Esophagus squamous epithelium (tissue), 5 donors: ENCODE measurements around the gene TRIM59. TPM values are rescaled to one million over a fixed set of nuclear protein-coding genes. Genes with fewer than 3 reads are reported as not detected.

Experiments used
- DNase-seq: peaks from one replicate; lab custom pipeline; 2025; lab: John Stamatoyannopoulos, UW
- H3K27ac ChIP-seq, 4 donors: fragments of 200-600 bp; sonication (generic); one replicate each; pipeline ENCODE4 v1.5.1; 2016 to 2019; ENCODE audit warnings: mild to moderate bottlenecking in 1 of 4
- H3K27me3 ChIP-seq, 4 donors: fragments of 200-600 bp; sonication (generic); 1 replicate in 3 of 4; 2 replicates in 1 of 4; pipeline versions ENCODE4 v1.5.1 to v1.6.0; 2017 to 2021; ENCODE audit warnings: antibody characterized with exemption in 1 of 4
- H3K36me3 ChIP-seq, 3 donors: fragments of 200-600 bp; sonication (generic); one replicate each; pipeline ENCODE4 v1.5.1; 2016 to 2019
- H3K4me1 ChIP-seq, 3 donors: fragments of 200-600 bp; sonication (generic); one replicate each; pipeline ENCODE4 v1.5.1; 2017 to 2019
- H3K4me3 ChIP-seq, 4 donors: fragments of 200-600 bp; sonication (generic); 1 replicate in 3 of 4; 2 replicates in 1 of 4; pipeline ENCODE4 v1.5.1; 2016 to 2019; ENCODE audit warnings: mild to moderate bottlenecking in 2 of 4, moderate library complexity in 1 of 4
- H3K9me3 ChIP-seq, 3 donors: fragments of 200-600 bp; sonication (generic); one replicate each; pipeline ENCODE4 v1.5.1; 2016 to 2019
- POLR2A ChIP-seq, 4 donors: fragments of 450-650 bp; IDR thresholded peaks; one replicate each; pipeline ENCODE4 v1.6.1; 2017; ENCODE audit warnings: antibody characterized with exemption in 4 of 4, mild to moderate bottlenecking in 4 of 4, moderate library complexity in 3 of 4
- WGBS, 2 donors: methylation state at CpG; one replicate each; pipeline ENCODE4 v1.1.5; 2018; 5-methylcytosine and 5-hydroxymethylcytosine counted together
- intact Hi-C: fragments of 100-400 bp; cut with DNase I; formaldehyde crosslinking; loops from one replicate; pipeline ENCODE4 v1.15.0; 2022
- total RNA-seq, 4 donors: library from RNA; depleted of rRNA; stranded (reverse); fragments of >200 nt; gene quantifications; one replicate each; pipeline ENCODE4 v1.1.0, GENCODE V29; 2016
- TF ChIP-seq, protein P1 (sequence below), 6 experiments: fragments of 450-650 bp in 4 of 6; fragments of 200-600 bp in 2 of 6; sonication (generic) in 2 of 6; IDR thresholded peaks; one replicate each; pipeline ENCODE4 v1.5.1; 2016 to 2019; ENCODE audit warnings: antibody characterized with exemption in 6 of 6, mild to moderate bottlenecking in 4 of 6, moderate library complexity in 4 of 6
- donor health status: DM: yes; HTN: yes; CAD: no.

Gene TRIM59, protein sequence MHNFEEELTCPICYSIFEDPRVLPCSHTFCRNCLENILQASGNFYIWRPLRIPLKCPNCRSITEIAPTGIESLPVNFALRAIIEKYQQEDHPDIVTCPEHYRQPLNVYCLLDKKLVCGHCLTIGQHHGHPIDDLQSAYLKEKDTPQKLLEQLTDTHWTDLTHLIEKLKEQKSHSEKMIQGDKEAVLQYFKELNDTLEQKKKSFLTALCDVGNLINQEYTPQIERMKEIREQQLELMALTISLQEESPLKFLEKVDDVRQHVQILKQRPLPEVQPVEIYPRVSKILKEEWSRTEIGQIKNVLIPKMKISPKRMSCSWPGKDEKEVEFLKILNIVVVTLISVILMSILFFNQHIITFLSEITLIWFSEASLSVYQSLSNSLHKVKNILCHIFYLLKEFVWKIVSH
- total RNA-seq, result 10 to 100 TPM in 1 of 4 donors, 1 to 10 TPM in 3; 4.9 to 14.7 (median 8.9) TPM

DNA sequence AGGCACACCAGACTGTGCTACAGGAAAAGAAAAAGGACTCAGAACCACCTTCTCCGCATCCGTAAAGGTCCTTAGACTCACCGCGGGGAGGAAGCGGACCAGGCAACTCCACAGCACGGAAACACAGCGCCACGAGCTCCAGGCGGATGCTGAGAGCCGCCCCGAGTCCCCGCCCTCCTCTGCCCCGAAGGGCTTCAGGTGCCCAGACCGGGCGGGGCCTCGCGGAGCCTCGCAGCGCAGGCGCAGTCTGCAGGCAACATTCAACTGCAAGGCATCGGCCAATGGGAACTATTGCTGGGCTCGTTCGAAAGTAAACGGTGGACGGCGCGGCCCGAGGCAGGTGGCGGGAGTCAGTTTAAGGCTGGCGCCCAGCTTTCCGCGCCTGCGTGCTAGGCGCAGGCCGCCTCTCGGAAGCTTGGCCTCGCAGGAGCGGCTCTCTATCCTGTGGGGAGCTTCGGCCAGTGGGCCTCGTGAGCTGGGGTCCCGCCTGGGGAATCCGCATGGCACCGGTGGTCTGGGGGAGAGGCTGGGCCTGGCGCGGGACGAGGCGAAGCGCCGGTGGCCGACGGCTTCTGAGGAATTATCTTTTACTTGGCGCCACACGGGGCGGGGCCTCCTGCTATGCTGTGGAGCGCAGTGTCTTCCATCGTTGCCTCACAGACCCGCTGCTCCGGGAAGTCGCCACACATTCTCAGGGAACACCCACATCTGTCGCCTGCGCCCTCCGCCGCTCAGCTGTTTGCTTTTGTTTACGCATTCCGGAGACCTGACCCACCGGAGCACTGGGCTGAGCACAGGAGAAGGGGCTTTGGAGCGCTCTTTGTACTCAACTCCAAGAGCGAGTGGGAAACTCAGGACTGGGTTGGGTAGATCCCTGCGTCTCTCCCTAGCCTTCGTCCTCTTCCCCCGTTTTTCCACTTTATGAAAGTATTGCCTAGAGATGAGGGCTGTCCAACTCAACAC is at the start of gene TRIM59:
Gene TRIM59, minus strand, starts transcription at position 151 of the 963 bp plus-strand sequence. CDS start 10,603 bp downstream, outside the sequence.
- Histone ChIP-seq H3K9me3 (peaks cover 0 to 3% (median 0%) of the 10 kb centered on the region in 3 donors), H3K27me3 (peaks cover 0 to 11% (median 0%) of the 10 kb centered on the region in 4 donors), H3K4me3 (peak within 1 kb of the TSS; percentile 58 to 78 (median 68)), H3K36me3 (peaks cover 0 to 5% (median 0%) of the 10 kb centered on the region in 3 donors), H3K4me1 (peaks cover 0 to 38% (median 12%) of the 10 kb centered on the region in 3 donors), H3K27ac (peak within 1 kb of the TSS; percentile 88 to 92 (median 91))
- 44 to 47% methylated on average over 13 to 16 of the region's 71 CpGs for WGBS, 2 donors
- intact Hi-C loops, result no loop called here
- TF ChIP-seq, protein P1, sequence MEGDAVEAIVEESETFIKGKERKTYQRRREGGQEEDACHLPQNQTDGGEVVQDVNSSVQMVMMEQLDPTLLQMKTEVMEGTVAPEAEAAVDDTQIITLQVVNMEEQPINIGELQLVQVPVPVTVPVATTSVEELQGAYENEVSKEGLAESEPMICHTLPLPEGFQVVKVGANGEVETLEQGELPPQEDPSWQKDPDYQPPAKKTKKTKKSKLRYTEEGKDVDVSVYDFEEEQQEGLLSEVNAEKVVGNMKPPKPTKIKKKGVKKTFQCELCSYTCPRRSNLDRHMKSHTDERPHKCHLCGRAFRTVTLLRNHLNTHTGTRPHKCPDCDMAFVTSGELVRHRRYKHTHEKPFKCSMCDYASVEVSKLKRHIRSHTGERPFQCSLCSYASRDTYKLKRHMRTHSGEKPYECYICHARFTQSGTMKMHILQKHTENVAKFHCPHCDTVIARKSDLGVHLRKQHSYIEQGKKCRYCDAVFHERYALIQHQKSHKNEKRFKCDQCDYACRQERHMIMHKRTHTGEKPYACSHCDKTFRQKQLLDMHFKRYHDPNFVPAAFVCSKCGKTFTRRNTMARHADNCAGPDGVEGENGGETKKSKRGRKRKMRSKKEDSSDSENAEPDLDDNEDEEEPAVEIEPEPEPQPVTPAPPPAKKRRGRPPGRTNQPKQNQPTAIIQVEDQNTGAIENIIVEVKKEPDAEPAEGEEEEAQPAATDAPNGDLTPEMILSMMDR (IDR thresholded peaks at IDR 0.05), result peak in 1 of 6 experiments; percentile 4
- peak in 2 of 4 donors; percentile 29 to 80 for TF ChIP-seq POLR2A (IDR thresholded peaks at IDR 0.05)
- DNase-seq, result peak; percentile 74

DNA sequence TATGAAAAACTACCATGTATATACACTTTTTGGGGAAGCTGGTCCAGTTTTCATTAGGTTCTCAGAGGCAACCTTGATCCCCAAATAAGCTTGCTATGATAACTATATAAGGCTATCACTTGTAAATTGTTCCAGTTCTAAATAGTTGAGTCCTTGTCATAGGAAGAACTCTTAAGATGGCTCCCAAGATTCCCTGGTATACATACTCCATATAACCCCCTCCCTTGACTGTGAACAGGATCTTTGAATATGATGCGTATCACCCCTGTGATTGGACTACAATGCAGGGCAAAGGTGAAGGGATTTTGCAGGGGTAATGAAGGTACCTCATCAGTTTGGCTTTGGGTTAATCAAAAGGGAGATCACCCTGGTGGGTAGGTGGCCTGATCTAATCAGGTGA is 48.6 kb upstream of the TRIM59 start:
- H3K4me1 ChIP-seq, result no peaks in the 10 kb centered on the region
- no peaks in the 10 kb centered on the region for H3K9me3 ChIP-seq
- no peak overlapping the region for H3K4me3 ChIP-seq
- no peak for TF ChIP-seq POLR2A (IDR thresholded peaks at IDR 0.05)
- TF ChIP-seq, protein P1 (IDR thresholded peaks at IDR 0.05), result no peak
- intact Hi-C loops, result no loop called here
- DNase-seq, result no peak
- no peak overlapping the region for H3K27ac ChIP-seq
- peaks cover 4 to 53% (median 9%) of the 10 kb centered on the region in 3 donors for H3K36me3 ChIP-seq
- H3K27me3 ChIP-seq, result no peaks in the 10 kb centered on the region
- 100% methylated on average over 1 of the region's 1 CpG for WGBS, 2 donors

DNA sequence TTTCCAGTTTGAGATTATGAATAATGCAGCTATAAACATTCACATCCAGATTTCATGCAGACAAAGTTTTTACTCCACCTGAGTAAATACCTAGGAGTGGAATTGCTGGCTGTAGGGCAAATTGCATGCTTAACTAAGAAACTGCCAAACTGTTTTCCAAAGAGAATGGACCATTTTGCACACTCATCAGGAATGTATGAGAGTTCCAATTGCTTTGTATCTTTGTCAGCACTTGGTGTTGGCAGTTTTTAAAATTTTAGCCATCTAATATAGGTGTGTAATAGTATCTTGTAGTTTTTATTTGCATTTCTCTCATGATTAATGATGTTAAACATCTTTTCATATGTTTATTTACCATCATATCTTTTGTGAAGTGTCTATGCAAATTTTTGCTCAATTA is 40.6 kb upstream of the TRIM59 start:
- Histone ChIP-seq H3K27ac (no peak overlapping the region), H3K36me3 (no peaks in the 10 kb centered on the region), H3K27me3 (no peaks in the 10 kb centered on the region), H3K4me3 (no peak overlapping the region), H3K9me3 (no peaks in the 10 kb centered on the region), H3K4me1 (peaks cover 0 to 11% (median 0%) of the 10 kb centered on the region in 3 donors)
- intact Hi-C loops, result no loop called here
- TF ChIP-seq, protein P1 (IDR thresholded peaks at IDR 0.05), result no peak
- TF ChIP-seq POLR2A (IDR thresholded peaks at IDR 0.05), result no peak
- DNase-seq, result no peak

DNA sequence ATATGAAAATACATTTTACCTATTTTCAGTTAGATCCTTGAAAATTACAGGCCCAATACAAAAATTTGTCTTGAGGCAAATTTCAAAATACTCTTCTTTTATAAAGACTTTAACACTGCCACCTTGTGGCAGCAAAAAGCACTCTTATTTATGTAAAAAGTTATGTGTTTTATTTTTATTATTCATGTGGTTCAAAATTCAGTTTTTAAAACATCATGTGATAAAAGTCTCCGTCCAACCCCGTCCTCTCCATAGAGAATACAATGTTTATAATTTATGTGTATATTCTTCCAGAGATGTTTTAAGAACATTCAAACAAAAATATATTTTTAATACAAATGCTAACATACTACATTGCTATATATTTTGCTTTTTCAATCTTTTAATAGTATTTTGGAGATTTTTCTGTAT is 36.9 kb upstream of the TRIM59 start:
- DNase-seq, result no peak
- TF ChIP-seq, protein P1 (IDR thresholded peaks at IDR 0.05), result peak; percentile 31 to 64 (median 52)
- no peak for TF ChIP-seq POLR2A (IDR thresholded peaks at IDR 0.05)

More for the DNA sequence above, 36.9 kb upstream of the TRIM59 start:
- no peak overlapping the region for H3K4me3 ChIP-seq
- no peaks in the 10 kb centered on the region for H3K9me3 ChIP-seq
- intact Hi-C loops, result no loop called here
- no peak overlapping the region for H3K27ac ChIP-seq
- peaks cover 0 to 12% (median 0%) of the 10 kb centered on the region in 3 donors for H3K4me1 ChIP-seq
- H3K36me3 ChIP-seq, result no peaks in the 10 kb centered on the region
- WGBS, 2 donors, result 0 to 3% methylated on average over 2 of the region's 2 CpGs
- no peaks in the 10 kb centered on the region for H3K27me3 ChIP-seq
